ENCODE results near the gene SLC38A8. TPM values are rescaled to one million over a fixed set of nuclear protein-coding genes. Genes with fewer than 3 reads are reported as not detected.

Gene SLC38A8
- total RNA-seq, 1 donor: not detected

DNA sequence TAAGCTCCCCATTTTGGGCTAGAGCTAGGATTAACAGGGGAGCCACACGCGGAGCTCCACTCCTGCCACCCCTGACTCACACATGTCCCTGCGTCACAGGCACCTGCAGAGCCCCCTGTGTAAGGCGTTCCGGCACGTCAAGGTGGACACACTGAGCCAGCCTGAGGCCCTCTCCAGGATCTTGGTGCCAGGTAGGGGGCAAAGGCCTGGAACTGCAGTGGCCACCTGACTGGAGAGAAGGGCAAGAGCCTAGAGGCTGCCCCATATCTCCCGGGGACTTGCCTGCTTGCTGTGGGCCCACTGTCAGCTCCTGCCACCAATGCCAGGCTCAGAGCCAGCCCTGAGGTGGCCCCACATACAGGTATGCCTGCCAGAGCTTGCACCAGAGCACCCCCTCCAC lies 40.9 kb downstream of the SLC38A8 start:
- Histone ChIP-seq H3K4me1 (ENCODE audit: insufficient read depth, low read length) (no peaks in the 10 kb centered on the region), H2AFZ (ENCODE audit: low read length) (no peak overlapping the region), H3K9me3 (ENCODE audit: low read depth, low read length) (no peaks in the 10 kb centered on the region), H3K4me3 (ENCODE audit: insufficient read depth, low read length) (no peak overlapping the region), H3K36me3 (ENCODE audit: insufficient read depth, low read length) (no peaks in the 10 kb centered on the region), H3K27ac (ENCODE audit: low read depth, low read length) (no peak overlapping the region), H4K20me1 (ENCODE audit: insufficient read depth, low read length) (no peaks in the 10 kb centered on the region), H3K27me3 (ENCODE audit: insufficient read depth, low read length) (peaks cover 11% of the 10 kb centered on the region), H3K4me2 (ENCODE audit: insufficient read depth, low read length) (no peak overlapping the region), H3K79me2 (ENCODE audit: insufficient read depth, low read length) (no peaks in the 10 kb centered on the region)
- TF ChIP-seq, protein P1, sequence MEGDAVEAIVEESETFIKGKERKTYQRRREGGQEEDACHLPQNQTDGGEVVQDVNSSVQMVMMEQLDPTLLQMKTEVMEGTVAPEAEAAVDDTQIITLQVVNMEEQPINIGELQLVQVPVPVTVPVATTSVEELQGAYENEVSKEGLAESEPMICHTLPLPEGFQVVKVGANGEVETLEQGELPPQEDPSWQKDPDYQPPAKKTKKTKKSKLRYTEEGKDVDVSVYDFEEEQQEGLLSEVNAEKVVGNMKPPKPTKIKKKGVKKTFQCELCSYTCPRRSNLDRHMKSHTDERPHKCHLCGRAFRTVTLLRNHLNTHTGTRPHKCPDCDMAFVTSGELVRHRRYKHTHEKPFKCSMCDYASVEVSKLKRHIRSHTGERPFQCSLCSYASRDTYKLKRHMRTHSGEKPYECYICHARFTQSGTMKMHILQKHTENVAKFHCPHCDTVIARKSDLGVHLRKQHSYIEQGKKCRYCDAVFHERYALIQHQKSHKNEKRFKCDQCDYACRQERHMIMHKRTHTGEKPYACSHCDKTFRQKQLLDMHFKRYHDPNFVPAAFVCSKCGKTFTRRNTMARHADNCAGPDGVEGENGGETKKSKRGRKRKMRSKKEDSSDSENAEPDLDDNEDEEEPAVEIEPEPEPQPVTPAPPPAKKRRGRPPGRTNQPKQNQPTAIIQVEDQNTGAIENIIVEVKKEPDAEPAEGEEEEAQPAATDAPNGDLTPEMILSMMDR (IDR thresholded peaks at IDR 0.05; ENCODE audit: extremely low read depth, low read depth, low read length): no peak
- no peak for DNase-seq (ENCODE audit: insufficient read length, low spot score, missing footprints)

- TF ChIP-seq, protein P1 (IDR thresholded peaks at IDR 0.05; ENCODE audit: extremely low read depth, low read depth, low read length): no peak
- Histone ChIP-seq H4K20me1 (ENCODE audit: insufficient read depth, low read length) (no peaks in the 10 kb centered on the region), H3K4me2 (ENCODE audit: insufficient read depth, low read length) (no peak overlapping the region), H3K27ac (ENCODE audit: low read depth, low read length) (no peak overlapping the region), H3K4me1 (ENCODE audit: insufficient read depth, low read length) (no peaks in the 10 kb centered on the region), H3K9me3 (ENCODE audit: low read depth, low read length) (no peaks in the 10 kb centered on the region), H3K27me3 (ENCODE audit: insufficient read depth, low read length) (peaks cover 11% of the 10 kb centered on the region), H2AFZ (ENCODE audit: low read length) (no peak overlapping the region), H3K79me2 (ENCODE audit: insufficient read depth, low read length) (no peaks in the 10 kb centered on the region), H3K4me3 (ENCODE audit: insufficient read depth, low read length) (no peak overlapping the region), H3K36me3 (ENCODE audit: insufficient read depth, low read length) (no peaks in the 10 kb centered on the region)
- no peak for DNase-seq (ENCODE audit: insufficient read length, low spot score, missing footprints)
Observed at GRCh38 chr16:84000989-84001642, 41.5 kb downstream of the SLC38A8 start.

DNA sequence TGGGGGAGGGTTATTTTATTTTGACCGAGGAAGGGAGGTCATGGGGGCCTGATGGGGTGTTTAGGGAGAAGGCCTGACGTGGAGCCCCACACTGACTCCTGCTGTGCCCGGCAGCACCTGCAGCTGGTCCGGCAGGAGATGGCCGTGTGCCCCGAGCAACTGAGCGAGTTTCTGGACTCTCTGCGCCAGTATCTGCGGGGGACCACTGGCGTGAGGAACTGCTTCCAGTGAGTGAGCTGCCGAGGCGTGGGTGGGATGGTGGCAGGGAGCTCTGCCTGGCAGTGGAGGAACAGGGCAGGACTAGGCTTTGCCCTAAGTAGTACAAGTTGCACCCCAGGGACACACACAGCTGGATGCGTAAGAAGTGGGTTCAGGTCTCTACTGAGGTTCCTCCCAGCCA lies 44.5 kb downstream of the SLC38A8 start:
- Histone ChIP-seq H4K20me1 (ENCODE audit: insufficient read depth, low read length) (no peaks in the 10 kb centered on the region), H3K27ac (ENCODE audit: low read depth, low read length) (no peak overlapping the region), H3K79me2 (ENCODE audit: insufficient read depth, low read length) (no peaks in the 10 kb centered on the region), H2AFZ (ENCODE audit: low read length) (no peak overlapping the region), H3K4me3 (ENCODE audit: insufficient read depth, low read length) (no peak overlapping the region), H3K36me3 (ENCODE audit: insufficient read depth, low read length) (no peaks in the 10 kb centered on the region), H3K9me3 (ENCODE audit: low read depth, low read length) (no peaks in the 10 kb centered on the region), H3K27me3 (ENCODE audit: insufficient read depth, low read length) (peaks cover 6% of the 10 kb centered on the region), H3K4me2 (ENCODE audit: insufficient read depth, low read length) (no peak overlapping the region), H3K4me1 (ENCODE audit: insufficient read depth, low read length) (peaks cover 8% of the 10 kb centered on the region)
- no peak for DNase-seq (ENCODE audit: insufficient read length, low spot score, missing footprints)
- TF ChIP-seq, protein P1 (IDR thresholded peaks at IDR 0.05; ENCODE audit: extremely low read depth, low read depth, low read length): no peak

DNA sequence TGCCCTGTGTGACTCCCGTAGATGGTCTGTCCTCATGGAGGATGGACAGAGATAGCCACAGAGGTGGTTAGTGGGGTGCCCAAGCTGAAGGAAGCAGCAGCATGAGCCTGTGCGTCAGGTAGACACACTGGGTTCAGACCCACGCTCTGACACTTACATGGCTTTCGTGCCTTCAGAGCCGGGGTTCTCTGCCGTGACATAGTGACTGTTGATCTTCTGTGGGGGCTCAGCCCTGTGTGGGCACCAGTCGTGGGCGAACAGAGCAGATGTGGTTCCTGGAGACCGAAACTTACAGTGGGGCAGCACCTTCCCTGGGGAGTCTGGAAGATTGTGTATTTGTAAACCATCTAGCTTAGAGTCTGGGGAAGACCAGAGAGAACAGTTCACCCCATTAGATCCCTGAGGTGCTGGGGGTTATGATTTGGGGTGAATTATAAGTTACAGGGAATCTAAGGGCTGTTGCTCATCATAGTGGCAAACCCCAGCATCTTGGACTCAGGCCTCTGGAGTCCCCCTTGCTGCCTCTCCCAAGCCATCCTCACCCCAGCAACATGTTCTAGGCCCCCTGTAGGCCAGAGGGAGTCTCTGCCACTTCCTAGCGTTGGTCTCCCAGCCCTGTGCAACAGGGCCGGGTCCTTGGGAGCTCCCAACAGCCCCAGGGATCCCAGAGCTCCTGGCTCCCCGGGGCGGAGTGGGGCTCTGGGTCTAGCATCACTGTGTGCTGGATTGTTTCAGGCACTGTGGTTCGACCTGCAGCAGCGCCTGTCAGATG lies 45.9 kb downstream of the SLC38A8 start:
- Histone ChIP-seq H3K9me3 (ENCODE audit: low read depth, low read length) (no peaks in the 10 kb centered on the region), H3K79me2 (ENCODE audit: insufficient read depth, low read length) (no peaks in the 10 kb centered on the region), H3K4me2 (ENCODE audit: insufficient read depth, low read length) (no peak overlapping the region), H3K27me3 (ENCODE audit: insufficient read depth, low read length) (no peaks in the 10 kb centered on the region), H3K4me1 (ENCODE audit: insufficient read depth, low read length) (peaks cover 12% of the 10 kb centered on the region), H3K36me3 (ENCODE audit: insufficient read depth, low read length) (no peaks in the 10 kb centered on the region), H2AFZ (ENCODE audit: low read length) (no peak overlapping the region), H4K20me1 (ENCODE audit: insufficient read depth, low read length) (no peaks in the 10 kb centered on the region), H3K27ac (ENCODE audit: low read depth, low read length) (no peak overlapping the region), H3K4me3 (ENCODE audit: insufficient read depth, low read length) (no peak overlapping the region)
- TF ChIP-seq, protein P1 (IDR thresholded peaks at IDR 0.05; ENCODE audit: extremely low read depth, low read depth, low read length): peak; percentile 21
- DNase-seq (ENCODE audit: insufficient read length, low spot score, missing footprints): no peak

All from osteoblast (primary cell).